HEK293 (cell line): ENCODE measurements around the gene BBIP1.

Source experiments
- CTCF ChIA-PET: fragments of 350-600 bp; formaldehyde crosslinking; extraction: SDS; loops from one replicate; lab custom pipeline; 2021; ENCODE audit warnings: antibody characterized with exemption; lab: Yijun Ruan, JAX
- POLR2A ChIA-PET: fragments of 300-600 bp; formaldehyde crosslinking; extraction: SDS; loops from one replicate; lab custom pipeline; 2020; ENCODE audit warnings: antibody characterized with exemption, inconsistent platforms; lab: Yijun Ruan, JAX
- H3K27ac ChIP-seq: fragments of 200-500 bp; sonication (Bioruptor generic); 2 replicates; pipeline ENCODE4 v1.5.1; 2014; ENCODE audit warnings: low read depth, low read length, control low read depth, inconsistent platforms; ENCODE audit errors: extremely low read depth
- H3K36me3 ChIP-seq, 2 experiments: fragments of 200-500 bp in 1 of 2; sonication (Bioruptor generic) in 1 of 2; 1 replicate in 1 of 2; 2 replicates in 1 of 2; pipeline ENCODE4 v1.5.1; 2014 to 2017; ENCODE audit warnings: inconsistent platforms in 2 of 2, low read length in 2 of 2; ENCODE audit not compliant: control insufficient read depth in 2 of 2, insufficient read depth in 1 of 2
- H3K4me1 ChIP-seq: fragments of 200-500 bp; sonication (Bioruptor generic); 2 replicates; pipeline ENCODE4 v1.5.1; 2014; ENCODE audit warnings: mild to moderate bottlenecking, low read length, inconsistent platforms; ENCODE audit not compliant: control insufficient read depth, insufficient read depth
- H3K4me3 ChIP-seq: 2 replicates; pipeline ENCODE4 v1.5.1; 2011; ENCODE audit warnings: low read depth, mild to moderate bottlenecking, control low read depth, low read length, moderate library complexity
- H3K9me3 ChIP-seq: fragments of 200-500 bp; sonication (Bioruptor generic); 2 replicates; pipeline ENCODE4 v1.5.1; 2014; ENCODE audit warnings: low read depth, low read length, inconsistent platforms; ENCODE audit not compliant: control insufficient read depth, insufficient read depth
- BCL11A ChIP-seq: fragments of 450-650 bp; formaldehyde crosslinking; IDR thresholded peaks from 2 replicates; pipeline ENCODE4 v1.5.1; 2016; ENCODE audit warnings: low read depth, missing biosample characterization, missing genetic modification characterization
- KLF1 ChIP-seq: fragments of 450-650 bp; formaldehyde crosslinking; IDR thresholded peaks from 2 replicates; pipeline ENCODE4 v1.5.1; 2016; ENCODE audit warnings: missing biosample characterization, missing genetic modification characterization
- KLF7 ChIP-seq: fragments of 450-650 bp; formaldehyde crosslinking; IDR thresholded peaks from 2 replicates; pipeline ENCODE4 v1.5.1; 2016; ENCODE audit warnings: missing biosample characterization, missing genetic modification characterization, borderline replicate concordance
- PATZ1 ChIP-seq: fragments of 450-650 bp; formaldehyde crosslinking; IDR thresholded peaks from 2 replicates; pipeline ENCODE4 v1.5.1; 2016; ENCODE audit warnings: missing biosample characterization, missing genetic modification characterization
- REST ChIP-seq: fragments of 450-650 bp; formaldehyde crosslinking; IDR thresholded peaks from 2 replicates; pipeline ENCODE4 v1.5.1; 2016; ENCODE audit warnings: missing biosample characterization, missing genetic modification characterization
- SP3 ChIP-seq: fragments of 450-650 bp; formaldehyde crosslinking; IDR thresholded peaks from 2 replicates; pipeline ENCODE4 v1.5.1; 2016; ENCODE audit warnings: missing biosample characterization, missing genetic modification characterization
- SP7 ChIP-seq: fragments of 450-650 bp; formaldehyde crosslinking; IDR thresholded peaks from 2 replicates; pipeline ENCODE4 v1.5.1; 2016; ENCODE audit warnings: missing biosample characterization, missing genetic modification characterization
- ZBTB8A ChIP-seq: fragments of 450-650 bp; formaldehyde crosslinking; IDR thresholded peaks from 2 replicates; pipeline ENCODE4 v1.5.1; 2016; ENCODE audit warnings: missing biosample characterization, missing genetic modification characterization
- ZFP37 ChIP-seq: fragments of 450-650 bp; formaldehyde crosslinking; IDR thresholded peaks from 2 replicates; pipeline ENCODE4 v1.5.1; 2016; ENCODE audit warnings: missing biosample characterization, missing genetic modification characterization
- ZNF10 ChIP-seq: fragments of 450-650 bp; formaldehyde crosslinking; IDR thresholded peaks from 2 replicates; pipeline ENCODE4 v1.5.1; 2017; ENCODE audit warnings: missing biosample characterization, missing genetic modification characterization
- ZNF138 ChIP-seq: fragments of 450-650 bp; formaldehyde crosslinking; IDR thresholded peaks from 2 replicates; pipeline ENCODE4 v1.5.1; 2016; ENCODE audit warnings: missing biosample characterization, missing genetic modification characterization, borderline replicate concordance
- ZNF157 ChIP-seq: fragments of 450-650 bp; formaldehyde crosslinking; IDR thresholded peaks from 2 replicates; pipeline ENCODE4 v1.5.1; 2016; ENCODE audit warnings: missing biosample characterization, missing genetic modification characterization
- ZNF341 ChIP-seq: fragments of 450-650 bp; formaldehyde crosslinking; IDR thresholded peaks from 2 replicates; pipeline ENCODE4; 2016; ENCODE audit warnings: low read depth, missing biosample characterization, missing genetic modification characterization
- ZNF416 ChIP-seq: fragments of 450-650 bp; formaldehyde crosslinking; IDR thresholded peaks from 2 replicates; pipeline ENCODE4 v1.5.1; 2016; ENCODE audit warnings: missing biosample characterization, missing genetic modification characterization
- ZNF513 ChIP-seq: fragments of 450-650 bp; IDR thresholded peaks from 2 replicates; pipeline ENCODE4 v1.5.1; 2018; ENCODE audit warnings: missing biosample characterization, missing genetic modification characterization
- ZNF561 ChIP-seq: fragments of 450-650 bp; IDR thresholded peaks from 2 replicates; pipeline ENCODE4 v1.5.1; 2018; ENCODE audit warnings: missing biosample characterization, missing genetic modification characterization, borderline replicate concordance
- ZNF600 ChIP-seq: fragments of 450-650 bp; formaldehyde crosslinking; IDR thresholded peaks from 2 replicates; pipeline ENCODE4 v1.5.1; 2016; ENCODE audit warnings: missing biosample characterization, missing genetic modification characterization
- ZNF623 ChIP-seq: fragments of 450-650 bp; formaldehyde crosslinking; IDR thresholded peaks from 2 replicates; pipeline ENCODE4 v1.5.1; 2016; ENCODE audit warnings: missing biosample characterization, missing genetic modification characterization
- ZNF76 ChIP-seq: fragments of 450-650 bp; formaldehyde crosslinking; IDR thresholded peaks from 2 replicates; pipeline ENCODE4; 2016; ENCODE audit warnings: low read depth, missing biosample characterization, missing genetic modification characterization, borderline replicate concordance
- ZNF837 ChIP-seq: fragments of 450-650 bp; formaldehyde crosslinking; IDR thresholded peaks from 2 replicates; pipeline ENCODE4 v1.5.1; 2016; ENCODE audit warnings: missing biosample characterization, missing genetic modification characterization
- TF ChIP-seq, protein P1 (sequence below): fragments of 450-650 bp; formaldehyde crosslinking; IDR thresholded peaks from 2 replicates; pipeline ENCODE4; 2016; ENCODE audit warnings: missing biosample characterization, missing genetic modification characterization
- TF ChIP-seq, protein P2 (sequence below): fragments of 450-650 bp; formaldehyde crosslinking; IDR thresholded peaks from 2 replicates; pipeline ENCODE4 v1.5.1; 2016; ENCODE audit warnings: missing biosample characterization, missing genetic modification characterization
- TF ChIP-seq, protein P3 (sequence below): fragments of 450-650 bp; formaldehyde crosslinking; IDR thresholded peaks from 2 replicates; pipeline ENCODE4 v1.5.1; 2016; ENCODE audit warnings: missing biosample characterization, missing genetic modification characterization
- TF ChIP-seq, protein P4 (sequence below): fragments of 450-650 bp; formaldehyde crosslinking; IDR thresholded peaks from 2 replicates; pipeline ENCODE4 v1.5.1; 2016; ENCODE audit warnings: missing biosample characterization, missing genetic modification characterization

BBIP1 gene

GRCh38 chr10:110918643-110919348 lies at the start of gene BBIP1:
Gene BBIP1 (minus strand): TSS chr10:110919180. CDS start chr10:110918157, 1,023 bp downstream.
- H3K9me3 ChIP-seq: no peaks in the 10 kb centered on the region
- ChIA-PET CTCF (interaction anchor here (0.6 to 1.4 kb wide), 2 partner anchors 10 to 115 kb away, joined by 3 to 5 read pairs; no protein-coding TSS in a partner anchor), POLR2A (interaction anchor here (0.6 to 2.9 kb wide), 18 partner anchors 9 to 303 kb away, joined by 3 to 15 read pairs (median 5); partner anchors contain the start of gene PDCD4)
- peaks cover 29% of the 10 kb centered on the region for H3K4me1 ChIP-seq
- H3K27ac ChIP-seq: peak within 1 kb of the TSS; percentile 88
- H3K36me3 ChIP-seq: no peaks in the 10 kb centered on the region
- peak within 1 kb of the TSS; percentile 96 for H3K4me3 ChIP-seq
- 0 out of 2 replicates have a peak, but pooled peaks have one; percentile 31 for TF ChIP-seq ZNF10 (tag by site-specific recombination)
- TF ChIP-seq ZFP37: peak; percentile 70; the same call in 1 of the 2 replicates
- TF ChIP-seq PATZ1 (tag by site-specific recombination): peak; percentile 98
- TF ChIP-seq ZBTB8A (tag by site-specific recombination): peak; percentile 95
- TF ChIP-seq ZNF513 (tag by site-specific recombination): 0 out of 2 replicates have a peak, but pooled peaks have one; percentile 13
- peak; percentile 100 for TF ChIP-seq ZNF600 (tag by site-specific recombination)
- TF ChIP-seq KLF7 (tag by site-specific recombination): peak; percentile 71; the same call in 1 of the 2 replicates
- no peak for TF ChIP-seq ZNF157 (tag by site-specific recombination)
- TF ChIP-seq ZNF341: peak; percentile 78; the same call in 1 of the 2 replicates
- TF ChIP-seq, protein P1, sequence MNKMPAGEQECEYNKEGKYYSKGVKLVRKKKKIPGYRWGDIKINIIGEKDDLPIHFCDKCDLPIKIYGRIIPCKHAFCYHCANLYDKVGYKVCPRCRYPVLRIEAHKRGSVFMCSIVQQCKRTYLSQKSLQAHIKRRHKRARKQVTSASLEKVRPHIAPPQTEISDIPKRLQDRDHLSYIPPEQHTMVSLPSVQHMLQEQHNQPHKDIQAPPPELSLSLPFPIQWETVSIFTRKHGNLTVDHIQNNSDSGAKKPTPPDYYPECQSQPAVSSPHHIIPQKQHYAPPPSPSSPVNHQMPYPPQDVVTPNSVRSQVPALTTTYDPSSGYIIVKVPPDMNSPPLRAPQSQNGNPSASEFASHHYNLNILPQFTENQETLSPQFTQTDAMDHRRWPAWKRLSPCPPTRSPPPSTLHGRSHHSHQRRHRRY (tag by site-specific recombination): no peak
- peak; percentile 58 for TF ChIP-seq SP3
- peak; percentile 94 for TF ChIP-seq KLF1 (tag by site-specific recombination)
- no peak for TF ChIP-seq ZNF138 (tag by site-specific recombination)
- TF ChIP-seq ZNF76 (tag by site-specific recombination): peak; percentile 86
- no peak for TF ChIP-seq ZNF623 (tag by site-specific recombination)
- peak; percentile 91; the same call in 1 of the 2 replicates for TF ChIP-seq ZNF561 (tag by site-specific recombination)
- TF ChIP-seq SP7: peak; percentile 79
- TF ChIP-seq ZNF416 (tag by site-specific recombination): no peak
- TF ChIP-seq ZNF837: no peak
- TF ChIP-seq REST (tag by site-specific recombination): 0 out of 2 replicates have a peak, but pooled peaks have one; percentile 43
- peak; percentile 93 for TF ChIP-seq BCL11A (tag by site-specific recombination)
- TF ChIP-seq, protein P2, sequence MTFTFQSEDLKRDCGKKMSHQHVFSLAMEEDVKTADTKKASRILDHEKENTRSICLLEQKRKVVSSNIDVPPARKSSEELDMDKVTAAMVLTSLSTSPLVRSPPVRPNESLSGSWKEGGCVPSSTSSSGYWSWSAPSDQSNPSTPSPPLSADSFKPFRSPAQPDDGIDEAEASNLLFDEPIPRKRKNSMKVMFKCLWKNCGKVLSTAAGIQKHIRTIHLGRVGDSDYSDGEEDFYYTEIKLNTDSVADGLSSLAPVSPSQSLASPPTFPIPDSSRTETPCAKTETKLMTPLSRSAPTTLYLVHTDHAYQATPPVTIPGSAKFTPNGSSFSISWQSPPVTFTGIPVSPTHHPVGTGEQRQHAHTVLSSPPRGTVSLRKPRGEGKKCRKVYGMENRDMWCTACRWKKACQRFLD: no peak
- TF ChIP-seq, protein P3, sequence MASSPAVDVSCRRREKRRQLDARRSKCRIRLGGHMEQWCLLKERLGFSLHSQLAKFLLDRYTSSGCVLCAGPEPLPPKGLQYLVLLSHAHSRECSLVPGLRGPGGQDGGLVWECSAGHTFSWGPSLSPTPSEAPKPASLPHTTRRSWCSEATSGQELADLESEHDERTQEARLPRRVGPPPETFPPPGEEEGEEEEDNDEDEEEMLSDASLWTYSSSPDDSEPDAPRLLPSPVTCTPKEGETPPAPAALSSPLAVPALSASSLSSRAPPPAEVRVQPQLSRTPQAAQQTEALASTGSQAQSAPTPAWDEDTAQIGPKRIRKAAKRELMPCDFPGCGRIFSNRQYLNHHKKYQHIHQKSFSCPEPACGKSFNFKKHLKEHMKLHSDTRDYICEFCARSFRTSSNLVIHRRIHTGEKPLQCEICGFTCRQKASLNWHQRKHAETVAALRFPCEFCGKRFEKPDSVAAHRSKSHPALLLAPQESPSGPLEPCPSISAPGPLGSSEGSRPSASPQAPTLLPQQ (tag by site-specific recombination): peak; percentile 44; the same call in 1 of the 2 replicates
- TF ChIP-seq, protein P4, sequence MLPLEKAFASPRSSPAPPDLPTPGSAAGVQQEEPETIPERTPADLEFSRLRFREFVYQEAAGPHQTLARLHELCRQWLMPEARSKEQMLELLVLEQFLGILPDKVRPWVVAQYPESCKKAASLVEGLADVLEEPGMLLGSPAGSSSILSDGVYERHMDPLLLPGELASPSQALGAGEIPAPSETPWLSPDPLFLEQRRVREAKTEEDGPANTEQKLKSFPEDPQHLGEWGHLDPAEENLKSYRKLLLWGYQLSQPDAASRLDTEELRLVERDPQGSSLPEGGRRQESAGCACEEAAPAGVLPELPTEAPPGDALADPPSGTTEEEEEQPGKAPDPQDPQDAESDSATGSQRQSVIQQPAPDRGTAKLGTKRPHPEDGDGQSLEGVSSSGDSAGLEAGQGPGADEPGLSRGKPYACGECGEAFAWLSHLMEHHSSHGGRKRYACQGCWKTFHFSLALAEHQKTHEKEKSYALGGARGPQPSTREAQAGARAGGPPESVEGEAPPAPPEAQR (tag by site-specific recombination): 0 out of 2 replicates have a peak, but pooled peaks have one; percentile 41
